NOMO-1 (cell line): ENCODE results near the gene RPS6KA4.

Source experiments
- DNase-seq, 2 experiments: peaks; one replicate each; lab custom pipeline; 2025; ENCODE audit not compliant: unreplicated experiment in 2 of 2; lab: John Stamatoyannopoulos, UW

RPS6KA4 gene

GRCh38 chr11:64384028-64384737, 25.2 kb downstream of the RPS6KA4 start:
- DNase-seq = no peak

- DNase-seq = peak; percentile 56 to 75
These were observed 26.3 kb downstream of the RPS6KA4 start for GRCh38 chr11:64384981-64385944.

- peak; percentile 13 to 31 for DNase-seq
These were observed 27.2 kb downstream of the RPS6KA4 start for GRCh38 chr11:64385945-64386704.

- no peak for DNase-seq
These were observed 29.0 kb downstream of the RPS6KA4 start for GRCh38 chr11:64387916-64388315.

- no peak for DNase-seq
These were observed 29.9 kb downstream of the RPS6KA4 start for GRCh38 chr11:64388894-64389293.

GRCh38 chr11:64389851-64390250, 30.9 kb downstream of the RPS6KA4 start:
- no peak for DNase-seq

- no peak for DNase-seq
These were observed 31.6 kb downstream of the RPS6KA4 start for GRCh38 chr11:64390558-64390957.

GRCh38 chr11:64391839-64392238, 32.9 kb downstream of the RPS6KA4 start:
- no peak for DNase-seq

GRCh38 chr11:64395545-64396078, 36.6 kb downstream of the RPS6KA4 start:
- DNase-seq = peak; percentile 45 to 73

GRCh38 chr11:64396079-64396591, 37.2 kb downstream of the RPS6KA4 start:
- peak; percentile 45 to 73 for DNase-seq

GRCh38 chr11:64400102-64400501, 41.1 kb downstream of the RPS6KA4 start:
- peak; percentile 45 to 55 for DNase-seq

GRCh38 chr11:64400667-64401066, 41.7 kb downstream of the RPS6KA4 start:
- DNase-seq = no peak

- DNase-seq = no peak
These were observed 42.8 kb downstream of the RPS6KA4 start for GRCh38 chr11:64401775-64402174.

- DNase-seq = no peak
These were observed 44.1 kb downstream of the RPS6KA4 start for GRCh38 chr11:64403106-64403505.

GRCh38 chr11:64406221-64406946, 47.4 kb downstream of the RPS6KA4 start:
- no peak for DNase-seq

- no peak for DNase-seq
These were observed 48.3 kb downstream of the RPS6KA4 start for GRCh38 chr11:64407221-64407620.

GRCh38 chr11:64407630-64408029, 48.7 kb downstream of the RPS6KA4 start:
- no peak for DNase-seq

- DNase-seq = no peak
These were observed 50.3 kb downstream of the RPS6KA4 start for GRCh38 chr11:64409278-64409677.

GRCh38 chr11:64409707-64410403, 50.9 kb downstream of the RPS6KA4 start:
- DNase-seq = peak; percentile 22 to 71
